ENCODE data around the gene HESX1. TPM values are rescaled to one million over a fixed set of nuclear protein-coding genes. Genes with fewer than 3 reads are reported as not detected.

Gene HESX1
- total RNA-seq, 1 experiment from 2014 or later = 0.11 TPM

DNA sequence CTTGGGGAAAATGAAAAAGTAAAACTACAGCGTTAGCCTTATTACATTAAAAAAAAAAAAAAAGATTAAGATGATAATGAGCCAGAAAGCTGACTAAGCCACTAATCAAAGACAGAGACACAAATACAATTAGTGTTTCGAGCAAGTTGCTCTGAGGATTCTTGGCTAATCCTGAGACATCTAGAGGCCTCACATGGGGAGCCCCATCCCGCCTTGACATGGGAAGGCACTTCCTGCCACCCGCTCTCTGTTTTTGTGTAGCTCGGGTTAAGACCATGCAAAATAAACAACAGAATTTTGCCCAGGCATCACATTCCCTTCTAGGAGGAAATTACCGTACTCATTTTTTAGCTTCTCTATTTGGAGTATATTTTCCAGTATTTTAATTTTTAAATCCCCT is 15.3 kb downstream of the HESX1 start:
- H3K36me3 ChIP-seq = no peaks in the 10 kb centered on the region
- no peaks in the 10 kb centered on the region for H3K4me1 ChIP-seq (replicated peaks)
- no peaks in the 10 kb centered on the region for H3K9me3 ChIP-seq (replicated peaks)
- H3K27ac ChIP-seq = no peak overlapping the region
- no peak overlapping the region for H3K4me3 ChIP-seq
- no peak for DNase-seq (ENCODE audit: low read depth in 1 of 2, low spot score in 2 of 2)
- no peaks in the 10 kb centered on the region; the same call in 1 of the 2 replicates for H3K27me3 ChIP-seq (replicated peaks)

DNA sequence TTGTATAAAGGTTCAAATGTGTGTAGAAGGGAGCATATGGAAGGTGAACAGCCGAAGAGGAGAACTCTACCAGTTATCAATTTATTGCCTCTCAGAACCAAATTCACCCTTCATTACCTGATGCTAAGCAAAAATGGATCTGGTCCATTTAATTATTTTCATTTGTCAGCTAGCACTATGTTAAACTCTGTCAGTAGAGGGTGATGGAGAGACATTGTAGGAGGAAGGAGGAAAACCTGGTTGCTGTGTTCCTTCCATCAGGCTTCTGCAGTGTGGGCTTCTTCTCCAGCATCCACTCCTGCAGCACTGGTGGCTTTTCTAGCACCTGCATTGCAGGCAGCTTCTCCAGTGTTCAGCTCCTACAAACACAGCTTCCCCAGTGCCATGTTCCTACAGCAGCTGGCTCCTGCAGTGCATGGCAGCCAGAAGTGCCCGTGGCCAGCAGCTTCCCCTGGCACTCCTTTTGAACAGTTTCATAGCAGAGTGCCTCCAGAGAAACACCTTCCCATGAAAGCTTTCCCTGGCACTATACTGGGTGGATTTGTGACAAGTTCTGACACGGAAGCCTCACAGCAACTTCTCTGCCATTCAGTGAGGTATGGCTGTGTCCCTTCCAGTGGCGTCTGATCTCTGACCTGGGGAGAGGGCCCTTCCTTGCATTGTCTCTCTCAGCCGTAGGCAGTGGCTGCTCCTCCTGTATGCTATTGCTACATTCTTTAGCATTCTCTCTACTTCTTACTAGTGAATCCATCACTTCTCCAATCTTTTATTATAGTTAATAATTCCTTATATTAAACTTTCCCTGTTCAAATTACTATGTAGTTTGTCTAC is 20.0 kb downstream of the HESX1 start:
- Histone ChIP-seq H3K27me3 (replicated peaks) (no peaks in the 10 kb centered on the region; the same call in 1 of the 2 replicates), H3K4me1 (replicated peaks) (no peaks in the 10 kb centered on the region), H3K9me3 (replicated peaks) (no peaks in the 10 kb centered on the region), H3K4me3 (no peak overlapping the region), H3K36me3 (no peaks in the 10 kb centered on the region), H3K27ac (no peak overlapping the region)
- DNase-seq (ENCODE audit: low read depth in 1 of 2, low spot score in 2 of 2) = no peak

DNA sequence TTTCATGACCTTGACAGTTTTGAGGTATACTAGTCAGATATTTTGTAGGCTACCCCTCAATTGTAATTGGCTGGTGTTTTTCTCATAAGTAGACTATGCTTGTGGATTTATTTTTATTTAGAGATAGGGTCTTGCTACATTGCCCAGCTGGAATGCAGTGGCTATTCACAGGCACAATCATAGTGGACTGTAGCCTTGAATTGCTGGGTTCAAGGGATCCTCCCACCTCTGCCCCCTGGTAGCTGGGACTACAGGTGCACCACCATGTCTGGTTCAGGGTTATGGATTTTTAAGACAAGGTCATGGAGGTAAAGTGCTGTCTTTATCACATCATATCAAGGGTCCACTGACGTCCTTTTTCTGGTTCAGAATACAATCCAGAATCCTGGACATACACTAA is 23.7 kb downstream of the HESX1 start:
- DNase-seq (ENCODE audit: low read depth in 1 of 2, low spot score in 2 of 2) = no peak
- Histone ChIP-seq H3K36me3 (no peaks in the 10 kb centered on the region), H3K4me3 (no peak overlapping the region), H3K9me3 (replicated peaks) (no peaks in the 10 kb centered on the region), H3K27ac (no peak overlapping the region), H3K4me1 (replicated peaks) (no peaks in the 10 kb centered on the region), H3K27me3 (replicated peaks) (peaks cover 4% of the 10 kb centered on the region; the same call in 1 of the 2 replicates)

DNA sequence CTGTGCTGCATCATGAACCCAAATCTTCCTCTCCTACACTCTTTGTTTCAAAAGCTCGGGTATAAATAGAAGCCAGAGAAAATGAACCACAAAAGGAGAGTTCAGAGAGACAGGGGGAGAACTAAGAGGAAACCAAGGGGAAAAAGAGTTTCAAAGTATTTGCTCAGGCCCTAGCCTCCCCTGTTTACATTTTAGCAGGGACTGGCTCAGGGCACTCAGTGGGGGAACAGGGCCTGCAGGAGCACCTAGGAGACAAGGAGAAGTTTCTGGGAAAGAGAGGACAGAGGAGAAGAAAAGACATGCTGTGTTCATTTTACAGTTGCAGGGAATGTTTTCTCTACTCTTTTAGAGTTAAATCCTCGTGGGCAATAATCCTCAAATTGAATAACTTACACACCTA is 26.1 kb downstream of the HESX1 start:
- DNase-seq (ENCODE audit: low read depth in 1 of 2, low spot score in 2 of 2) = no peak
- H3K4me3 ChIP-seq = no peak overlapping the region
- H3K4me1 ChIP-seq (replicated peaks) = no peaks in the 10 kb centered on the region
- no peaks in the 10 kb centered on the region for H3K9me3 ChIP-seq (replicated peaks)
- no peaks in the 10 kb centered on the region for H3K36me3 ChIP-seq
- no peak overlapping the region for H3K27ac ChIP-seq
- peaks cover 6% of the 10 kb centered on the region; the same call in 1 of the 2 replicates for H3K27me3 ChIP-seq (replicated peaks)

DNA sequence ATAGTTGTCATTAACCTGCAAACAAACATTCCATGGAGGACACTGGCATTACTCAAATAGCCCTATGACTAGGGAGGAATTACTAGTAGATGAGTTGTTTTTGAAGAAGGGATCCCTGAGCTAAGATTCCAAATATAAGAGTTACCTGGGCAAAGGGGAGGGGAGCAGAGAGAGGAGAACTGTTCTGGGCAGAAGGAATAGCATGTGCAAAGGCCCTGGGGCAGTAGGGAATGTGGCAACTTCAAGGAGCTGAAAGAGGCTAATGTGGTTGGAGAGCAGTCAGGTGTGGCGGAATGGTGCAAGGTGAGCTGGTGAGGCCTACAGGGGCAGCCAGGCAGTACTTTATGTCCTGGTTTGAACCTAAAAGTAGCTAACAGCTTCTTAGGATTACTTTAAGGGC is 28.8 kb downstream of the HESX1 start:
- no peak overlapping the region for H3K27ac ChIP-seq
- DNase-seq (ENCODE audit: low read depth in 1 of 2, low spot score in 2 of 2) = no peak
- H3K27me3 ChIP-seq (replicated peaks) = peaks cover 8% of the 10 kb centered on the region
- no peaks in the 10 kb centered on the region for H3K36me3 ChIP-seq
- H3K4me1 ChIP-seq (replicated peaks) = no peaks in the 10 kb centered on the region
- H3K9me3 ChIP-seq (replicated peaks) = no peaks in the 10 kb centered on the region
- H3K4me3 ChIP-seq = no peak overlapping the region

DNA sequence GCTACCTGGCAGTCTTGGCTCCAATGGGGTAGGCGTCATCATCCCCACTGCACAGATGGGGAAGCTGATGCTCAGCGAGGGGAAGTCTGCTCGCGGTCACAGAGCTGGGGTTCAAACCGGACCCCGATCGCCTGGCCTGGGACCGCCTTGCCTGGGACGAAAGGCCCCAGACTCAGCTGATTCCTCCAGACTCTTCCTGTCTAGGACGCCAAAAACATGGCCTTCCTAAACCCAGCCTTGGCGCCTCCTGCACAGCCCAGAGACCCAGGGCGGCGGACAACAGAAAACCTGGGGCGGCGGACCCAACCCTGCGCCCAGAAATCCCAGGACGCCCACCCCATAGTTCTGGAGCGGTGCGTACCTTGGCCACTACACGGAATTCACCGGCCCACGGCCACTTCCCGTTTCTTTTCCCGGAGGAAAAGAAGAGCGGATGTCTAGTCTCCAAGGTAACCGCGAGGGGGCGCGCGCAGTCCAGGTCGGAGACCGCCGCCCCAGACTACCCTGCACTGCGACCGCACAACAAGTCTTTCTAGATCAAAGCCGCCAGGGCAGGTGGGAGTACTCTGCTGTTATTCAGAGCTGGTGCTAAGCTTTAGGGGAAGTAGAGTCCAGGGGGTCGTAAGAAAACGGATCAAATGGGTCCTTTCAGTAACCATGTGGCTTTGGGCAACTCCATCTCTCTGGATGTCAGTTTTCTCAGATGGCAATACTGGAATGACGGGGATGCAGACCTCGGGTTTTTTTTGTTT is 29.7 kb downstream of the HESX1 start:
- H3K9me3 ChIP-seq (replicated peaks) = no peaks in the 10 kb centered on the region
- peak; percentile 43 to 46 for DNase-seq (ENCODE audit: low read depth in 1 of 2, low spot score in 2 of 2)
- no peaks in the 10 kb centered on the region for H3K36me3 ChIP-seq
- H3K4me1 ChIP-seq (replicated peaks) = peaks cover 1% of the 10 kb centered on the region
- H3K4me3 ChIP-seq = no peak overlapping the region; the same call in 1 of the 2 replicates
- H3K27ac ChIP-seq = no peak overlapping the region
- H3K27me3 ChIP-seq (replicated peaks) = peaks cover 14% of the 10 kb centered on the region

DNA sequence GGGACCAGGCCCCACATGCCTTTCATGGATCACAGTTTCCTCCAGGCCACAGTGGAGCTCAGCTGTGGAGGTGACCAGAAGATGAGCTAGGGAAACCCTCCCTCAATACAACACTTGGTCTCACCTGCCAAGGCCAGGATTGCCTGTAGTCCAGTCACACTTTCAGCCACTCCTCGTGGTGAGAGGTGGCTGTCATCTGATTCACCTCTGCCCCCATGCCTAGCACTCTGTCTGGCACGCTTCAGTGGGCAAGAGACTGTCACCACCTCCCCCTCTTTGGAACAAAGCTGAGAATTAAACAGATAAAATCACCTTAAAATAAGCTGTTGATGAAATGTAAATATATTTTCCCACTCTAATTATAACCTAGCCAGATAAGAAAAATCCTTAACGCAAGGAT is 30.7 kb downstream of the HESX1 start:
- Histone ChIP-seq H3K27me3 (replicated peaks) (peaks cover 23% of the 10 kb centered on the region), H3K9me3 (replicated peaks) (no peaks in the 10 kb centered on the region), H3K36me3 (no peaks in the 10 kb centered on the region), H3K4me1 (replicated peaks) (peaks cover 8% of the 10 kb centered on the region), H3K4me3 (no peak overlapping the region), H3K27ac (no peak overlapping the region)
- no peak for DNase-seq (ENCODE audit: low read depth in 1 of 2, low spot score in 2 of 2)

DNA sequence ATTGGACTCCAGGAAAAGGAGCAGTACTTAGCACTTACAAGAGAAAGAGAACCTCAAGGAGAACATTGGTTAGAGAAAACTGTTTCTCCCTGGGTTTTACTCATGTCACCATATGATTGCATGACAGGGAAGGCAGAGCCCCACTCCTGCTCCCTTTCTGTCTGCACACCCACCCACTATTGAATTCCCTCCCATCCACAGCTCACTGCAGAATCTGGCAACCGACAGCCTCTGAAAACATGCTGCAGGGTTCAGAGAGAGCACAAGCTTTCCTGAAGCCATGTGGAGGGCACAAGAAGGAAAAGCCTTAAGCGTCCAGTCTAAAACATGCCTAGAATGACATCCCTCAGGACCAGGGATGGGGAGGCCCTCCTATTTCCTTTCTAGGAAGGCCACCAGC is 31.6 kb downstream of the HESX1 start:
- Histone ChIP-seq H3K27ac (no peak overlapping the region), H3K4me1 (replicated peaks) (peaks cover 8% of the 10 kb centered on the region), H3K4me3 (no peak overlapping the region), H3K27me3 (replicated peaks) (peaks cover 29% of the 10 kb centered on the region), H3K36me3 (no peaks in the 10 kb centered on the region), H3K9me3 (replicated peaks) (no peaks in the 10 kb centered on the region)
- no peak for DNase-seq (ENCODE audit: low read depth in 1 of 2, low spot score in 2 of 2)

DNA sequence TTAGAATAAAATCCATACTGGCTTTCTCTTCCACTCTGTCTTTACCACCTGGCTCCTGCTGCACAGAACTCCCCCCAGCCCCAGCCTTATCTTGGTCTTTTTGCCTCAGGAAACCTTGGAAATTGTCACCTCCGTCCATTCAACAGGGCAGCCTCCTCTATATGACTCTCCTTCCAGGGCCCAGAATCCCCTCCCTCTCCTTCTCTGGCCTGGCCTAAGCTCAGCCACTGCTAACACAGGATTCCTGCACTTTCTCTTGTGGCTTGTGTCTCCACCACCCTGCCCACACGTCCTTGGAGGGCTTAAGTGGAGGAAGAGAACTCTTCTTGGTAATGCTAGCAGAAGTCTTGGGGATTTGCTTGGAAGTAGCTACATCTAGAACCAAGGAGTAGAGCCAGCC is 33.1 kb downstream of the HESX1 start:
- Histone ChIP-seq H3K9me3 (replicated peaks) (no peaks in the 10 kb centered on the region), H3K4me1 (replicated peaks) (peaks cover 8% of the 10 kb centered on the region), H3K27me3 (replicated peaks) (peaks cover 34% of the 10 kb centered on the region), H3K36me3 (no peaks in the 10 kb centered on the region), H3K27ac (no peak overlapping the region), H3K4me3 (no peak overlapping the region)
- no peak for DNase-seq (ENCODE audit: low read depth in 1 of 2, low spot score in 2 of 2)

DNA sequence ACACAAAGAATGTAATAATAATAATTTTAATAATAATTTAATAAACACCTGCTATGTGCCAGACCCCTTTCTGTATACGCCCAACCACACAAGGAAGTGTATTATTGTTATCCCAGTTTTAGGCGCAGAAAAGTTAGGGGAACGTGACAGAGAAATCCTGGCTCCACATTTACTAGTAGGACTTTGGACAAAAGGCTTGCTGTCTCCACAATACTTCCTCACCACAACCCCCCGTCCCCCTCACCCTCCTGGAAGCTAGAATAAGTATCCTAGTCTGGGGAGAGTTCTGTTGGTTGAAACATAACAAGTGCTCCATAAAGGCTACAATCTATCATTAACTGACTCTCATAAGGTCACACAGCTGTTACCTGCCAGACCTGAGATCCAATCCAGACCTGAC is 34.1 kb downstream of the HESX1 start:
- H3K27ac ChIP-seq = no peak overlapping the region
- H3K4me3 ChIP-seq = no peak overlapping the region
- H3K9me3 ChIP-seq (replicated peaks) = no peaks in the 10 kb centered on the region
- H3K4me1 ChIP-seq (replicated peaks) = peaks cover 8% of the 10 kb centered on the region
- DNase-seq (ENCODE audit: low read depth in 1 of 2, low spot score in 2 of 2) = no peak
- H3K36me3 ChIP-seq = no peaks in the 10 kb centered on the region
- H3K27me3 ChIP-seq (replicated peaks) = peaks cover 29% of the 10 kb centered on the region

DNA sequence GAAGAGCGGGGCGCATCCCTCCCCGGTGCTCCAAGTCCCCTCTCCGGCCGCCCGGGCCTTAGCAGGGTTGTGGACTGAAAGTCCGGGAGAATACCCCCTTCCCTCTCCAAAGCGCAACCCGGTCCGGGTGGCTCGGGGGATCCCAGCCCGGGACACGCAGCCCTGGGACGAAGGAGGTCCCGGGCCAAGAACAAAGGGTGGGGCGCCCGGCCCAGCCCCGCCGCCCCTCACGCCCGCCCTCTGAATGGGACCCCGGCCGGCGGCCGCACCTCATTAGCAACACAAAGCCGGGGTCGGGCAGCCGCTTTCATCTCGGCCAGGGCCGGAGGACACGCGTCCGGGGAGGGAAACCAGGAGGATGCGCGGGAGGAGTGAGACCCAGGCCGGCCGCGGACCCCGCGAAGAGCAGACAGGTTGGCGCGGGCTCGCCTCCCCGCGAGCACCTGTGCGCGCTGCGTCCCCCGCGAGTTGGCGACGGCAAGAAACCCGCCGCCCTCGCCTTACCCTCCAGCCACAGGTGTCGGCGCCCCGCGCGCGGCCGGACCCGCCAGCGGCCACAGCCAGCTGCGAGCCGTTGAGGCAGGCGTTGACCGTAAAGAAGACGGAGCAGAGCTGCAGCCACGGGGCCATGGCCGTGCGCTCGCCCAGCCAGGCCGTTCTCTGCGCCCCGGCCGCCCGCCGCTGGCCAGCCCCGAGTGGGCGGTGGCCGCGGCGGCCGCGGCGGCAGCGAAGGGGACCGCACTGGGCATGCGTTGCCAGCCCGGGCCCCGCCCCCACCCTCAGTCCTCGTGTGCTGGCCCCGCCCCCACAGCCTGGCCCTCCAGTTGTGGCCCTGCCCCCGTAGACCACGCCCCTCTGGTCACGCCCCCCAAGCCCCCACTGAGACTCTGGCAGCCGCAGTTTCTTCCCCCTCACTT is 34.9 kb downstream of the HESX1 start, which contains the start of gene IL17RD:
Gene IL17RD, minus strand, starts transcription at position 697 of the 917 bp plus-strand sequence. Its CDS starts 67 bp downstream, at position 630.
- no peaks in the 10 kb centered on the region for H3K36me3 ChIP-seq
- peaks cover 8% of the 10 kb centered on the region for H3K4me1 ChIP-seq (replicated peaks)
- H3K4me3 ChIP-seq = peak within 1 kb of the TSS; percentile 46
- no peak within 1 kb of the TSS for H3K27ac ChIP-seq
- DNase-seq (ENCODE audit: low read depth in 1 of 2, low spot score in 2 of 2) = peak; percentile 10 to 69
- H3K27me3 ChIP-seq (replicated peaks) = peaks cover 29% of the 10 kb centered on the region
- no peaks in the 10 kb centered on the region for H3K9me3 ChIP-seq (replicated peaks)

DNA sequence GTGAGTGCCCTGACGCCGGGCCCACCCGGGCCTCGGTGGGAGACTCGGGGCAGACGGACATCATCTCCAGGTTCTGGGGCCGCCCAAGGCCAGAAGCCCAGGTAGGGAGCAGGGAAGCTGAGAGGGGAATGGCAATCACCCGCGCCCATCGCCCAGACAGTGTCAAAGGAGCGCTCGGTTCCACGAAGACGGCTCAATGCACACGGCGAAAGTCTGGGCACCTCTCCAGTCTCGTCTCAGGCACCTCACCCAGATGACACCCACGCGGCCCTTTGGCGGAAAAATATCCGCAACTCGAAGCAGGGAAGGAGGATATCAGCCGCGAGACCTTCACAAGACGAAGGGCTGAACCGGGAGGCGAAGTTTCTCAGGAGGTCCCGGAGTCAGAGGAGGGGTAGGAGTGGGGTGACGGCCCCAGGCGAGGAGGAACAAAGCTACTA is 35.5 kb downstream of the HESX1 start:
- Histone ChIP-seq H3K27me3 (replicated peaks) (peaks cover 29% of the 10 kb centered on the region), H3K4me3 (no peak overlapping the region; the same call in 1 of the 2 replicates), H3K27ac (no peak overlapping the region), H3K36me3 (no peaks in the 10 kb centered on the region), H3K9me3 (replicated peaks) (no peaks in the 10 kb centered on the region), H3K4me1 (replicated peaks) (peaks cover 15% of the 10 kb centered on the region)
- DNase-seq (ENCODE audit: low read depth in 1 of 2, low spot score in 2 of 2) = no peak

DNA sequence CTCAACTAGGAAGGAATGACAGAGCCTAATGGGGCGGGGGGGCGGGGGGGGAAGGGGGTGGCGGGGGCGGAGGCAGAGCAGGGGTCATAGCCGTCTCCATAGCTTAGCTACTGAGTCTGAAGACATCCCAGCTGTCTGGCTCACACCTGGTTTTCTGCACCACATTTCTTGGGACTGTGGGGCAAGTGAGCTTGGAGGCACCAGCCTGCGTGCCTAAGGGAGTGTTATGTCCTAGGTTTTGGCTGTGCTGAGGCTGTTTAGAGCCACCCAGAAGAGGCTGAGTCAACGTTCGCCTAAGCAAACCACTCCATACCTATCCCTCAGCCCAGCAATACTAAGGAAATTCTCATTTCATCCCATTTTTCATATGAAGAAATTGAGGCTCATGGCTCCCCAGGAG is 36.0 kb downstream of the HESX1 start:
- no peaks in the 10 kb centered on the region for H3K36me3 ChIP-seq
- DNase-seq (ENCODE audit: low read depth in 1 of 2, low spot score in 2 of 2) = no peak
- H3K27ac ChIP-seq = no peak overlapping the region
- H3K4me3 ChIP-seq = no peak overlapping the region
- peaks cover 18% of the 10 kb centered on the region for H3K4me1 ChIP-seq (replicated peaks)
- H3K27me3 ChIP-seq (replicated peaks) = peaks cover 29% of the 10 kb centered on the region
- no peaks in the 10 kb centered on the region for H3K9me3 ChIP-seq (replicated peaks)
